GM12878 (cell line): Measurements from ENCODE around the gene EDEM3.

Experiments used
- BMI1 ChIP-seq: fragments of 450-650 bp; IDR thresholded peaks from 2 replicates; pipeline ENCODE4 v1.6.1; 2016; ENCODE audit warnings: mild to moderate bottlenecking, moderate library complexity, borderline replicate concordance
- HDAC6 ChIP-seq: fragments of 200-600 bp; sonication (generic); IDR thresholded peaks from one replicate; pipeline ENCODE4 v1.8.0; 2017; ENCODE audit warnings: antibody characterized with exemption; ENCODE audit not compliant: unreplicated experiment
- KLF5 ChIP-seq: fragments of 450-650 bp; IDR thresholded peaks from 2 replicates; pipeline ENCODE4 v1.6.1; 2014; ENCODE audit warnings: mild to moderate bottlenecking; ENCODE audit not compliant: partially characterized antibody
- NFXL1 ChIP-seq: fragments of 450-650 bp; IDR thresholded peaks from 2 replicates; pipeline ENCODE4 v1.6.1; 2017; ENCODE audit warnings: antibody characterized with exemption, mild to moderate bottlenecking, borderline replicate concordance
- SUZ12 ChIP-seq: fragments of 200-600 bp; sonication (generic); IDR thresholded peaks from one replicate; pipeline ENCODE4 v1.6.1; 2018; ENCODE audit warnings: antibody characterized with exemption, mild to moderate bottlenecking; ENCODE audit not compliant: unreplicated experiment
- YY1 ChIP-seq: IDR thresholded peaks from 2 replicates; pipeline ENCODE4 v1.6.1; 2011; ENCODE audit warnings: low read depth, mild to moderate bottlenecking, low read length
- TF ChIP-seq, protein P1 (sequence below), 3 experiments: IDR thresholded peaks in 2 of 3; conservative IDR thresholded peaks in 1 of 3; 2 replicates each; pipeline ENCODE4 v1.5.1; 2011; ENCODE audit warnings: low read depth in 3 of 3, low read length in 3 of 3, mild to moderate bottlenecking in 3 of 3, control low read depth in 2 of 3, moderate library complexity in 2 of 3, inconsistent platforms in 1 of 3, mixed read lengths in 1 of 3; ENCODE audit not compliant: control insufficient read depth in 2 of 3, insufficient read depth in 1 of 3; ENCODE audit errors: extremely low read depth in 1 of 3
- TF ChIP-seq, protein P2 (sequence below): IDR thresholded peaks from 2 replicates; pipeline ENCODE4 v1.6.1; 2012; ENCODE audit warnings: low read depth, low read length, improper control_type of control experiment

DNA sequence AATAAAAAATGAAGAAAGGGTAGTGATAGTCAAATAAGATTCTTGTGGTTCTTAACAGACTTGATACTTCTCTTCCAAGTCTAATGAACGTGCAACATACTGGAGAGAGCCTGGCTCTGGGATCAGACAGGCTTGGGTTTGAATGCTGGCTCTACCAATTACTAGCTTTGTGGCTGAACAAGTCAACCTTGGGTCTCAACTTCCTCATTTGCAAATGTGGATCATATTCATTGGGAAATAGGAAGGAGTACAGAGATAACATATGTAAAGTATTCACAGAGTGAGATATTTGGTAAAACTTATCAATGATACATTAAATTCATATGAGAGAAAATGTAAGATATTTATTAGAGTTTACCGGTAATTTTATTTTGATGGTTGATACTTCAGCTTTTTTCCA is 2.0 kb downstream of the EDEM3 start:
- TF ChIP-seq BMI1, result no peak
- TF ChIP-seq NFXL1, result no peak
- TF ChIP-seq SUZ12, result no peak
- TF ChIP-seq, protein P1, sequence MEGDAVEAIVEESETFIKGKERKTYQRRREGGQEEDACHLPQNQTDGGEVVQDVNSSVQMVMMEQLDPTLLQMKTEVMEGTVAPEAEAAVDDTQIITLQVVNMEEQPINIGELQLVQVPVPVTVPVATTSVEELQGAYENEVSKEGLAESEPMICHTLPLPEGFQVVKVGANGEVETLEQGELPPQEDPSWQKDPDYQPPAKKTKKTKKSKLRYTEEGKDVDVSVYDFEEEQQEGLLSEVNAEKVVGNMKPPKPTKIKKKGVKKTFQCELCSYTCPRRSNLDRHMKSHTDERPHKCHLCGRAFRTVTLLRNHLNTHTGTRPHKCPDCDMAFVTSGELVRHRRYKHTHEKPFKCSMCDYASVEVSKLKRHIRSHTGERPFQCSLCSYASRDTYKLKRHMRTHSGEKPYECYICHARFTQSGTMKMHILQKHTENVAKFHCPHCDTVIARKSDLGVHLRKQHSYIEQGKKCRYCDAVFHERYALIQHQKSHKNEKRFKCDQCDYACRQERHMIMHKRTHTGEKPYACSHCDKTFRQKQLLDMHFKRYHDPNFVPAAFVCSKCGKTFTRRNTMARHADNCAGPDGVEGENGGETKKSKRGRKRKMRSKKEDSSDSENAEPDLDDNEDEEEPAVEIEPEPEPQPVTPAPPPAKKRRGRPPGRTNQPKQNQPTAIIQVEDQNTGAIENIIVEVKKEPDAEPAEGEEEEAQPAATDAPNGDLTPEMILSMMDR (IDR thresholded peaks at IDR 0.05 in 2 of 3, conservative IDR thresholded peaks at IDR 0.05 in 1 of 3; ENCODE audit: control insufficient read depth in 2 of 3, extremely low read depth in 1 of 3, insufficient read depth in 1 of 3, low read depth in 3 of 3, low read length in 3 of 3), result no peak
- no peak for TF ChIP-seq KLF5
- TF ChIP-seq, protein P2, sequence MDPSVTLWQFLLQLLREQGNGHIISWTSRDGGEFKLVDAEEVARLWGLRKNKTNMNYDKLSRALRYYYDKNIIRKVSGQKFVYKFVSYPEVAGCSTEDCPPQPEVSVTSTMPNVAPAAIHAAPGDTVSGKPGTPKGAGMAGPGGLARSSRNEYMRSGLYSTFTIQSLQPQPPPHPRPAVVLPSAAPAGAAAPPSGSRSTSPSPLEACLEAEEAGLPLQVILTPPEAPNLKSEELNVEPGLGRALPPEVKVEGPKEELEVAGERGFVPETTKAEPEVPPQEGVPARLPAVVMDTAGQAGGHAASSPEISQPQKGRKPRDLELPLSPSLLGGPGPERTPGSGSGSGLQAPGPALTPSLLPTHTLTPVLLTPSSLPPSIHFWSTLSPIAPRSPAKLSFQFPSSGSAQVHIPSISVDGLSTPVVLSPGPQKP, result no peak
- TF ChIP-seq HDAC6, result no peak
- TF ChIP-seq YY1, result no peak
